ENCODE data around the gene TBXAS1.

Gene TBXAS1

DNA sequence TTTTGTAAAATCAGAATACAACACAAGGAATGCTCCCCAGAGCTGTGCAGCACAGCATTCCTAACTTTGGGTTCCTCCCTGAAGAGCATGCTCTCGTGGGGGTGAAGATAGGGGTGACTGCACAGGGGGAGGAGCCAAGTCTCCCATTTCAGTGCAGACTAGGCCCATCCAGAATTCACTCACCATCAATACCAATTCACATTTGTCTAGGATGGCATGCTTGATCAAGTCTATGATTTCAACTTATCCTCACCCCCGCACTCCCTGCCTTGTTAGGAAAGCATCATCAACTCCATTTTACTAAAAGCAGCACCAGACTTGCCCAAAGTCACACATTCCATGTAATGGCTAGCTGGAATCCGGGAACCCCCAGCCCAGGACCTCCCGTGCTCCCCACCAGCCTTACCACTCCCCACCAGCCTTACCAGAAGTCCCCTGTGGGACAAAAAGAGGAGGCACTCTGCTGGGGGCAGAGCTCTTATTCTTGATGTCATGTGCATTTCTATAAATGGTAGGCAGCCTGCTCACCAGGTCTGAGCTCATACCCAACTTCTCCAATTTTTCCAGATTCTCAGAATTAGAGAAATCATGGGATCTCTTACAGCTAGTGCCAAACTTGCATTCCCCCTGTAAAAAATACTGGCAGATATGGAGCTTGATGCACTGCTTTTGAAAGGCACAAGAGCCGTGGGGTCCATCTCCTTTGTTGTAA is 227.5 kb downstream of the TBXAS1 start:
- no peak for DNase-seq

DNA sequence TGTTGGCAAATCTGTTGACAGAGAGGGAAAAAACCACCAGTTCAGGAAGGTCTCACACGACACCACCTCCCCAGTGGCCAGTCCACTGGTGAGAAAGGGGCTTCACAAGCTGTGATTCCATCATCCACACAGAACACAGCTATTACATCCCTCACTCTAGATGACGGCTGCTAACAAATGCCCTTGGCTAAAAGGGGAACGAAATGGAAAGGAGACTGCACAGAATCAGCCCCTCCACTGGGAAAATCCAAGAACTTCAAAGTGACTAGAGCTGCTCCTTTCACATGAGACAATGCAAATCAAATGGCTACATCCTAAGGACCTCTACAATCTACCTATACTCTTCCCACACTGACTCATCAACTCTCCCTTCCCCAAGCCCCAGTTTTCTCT is 228.1 kb downstream of the TBXAS1 start:
- no peak for DNase-seq

DNA sequence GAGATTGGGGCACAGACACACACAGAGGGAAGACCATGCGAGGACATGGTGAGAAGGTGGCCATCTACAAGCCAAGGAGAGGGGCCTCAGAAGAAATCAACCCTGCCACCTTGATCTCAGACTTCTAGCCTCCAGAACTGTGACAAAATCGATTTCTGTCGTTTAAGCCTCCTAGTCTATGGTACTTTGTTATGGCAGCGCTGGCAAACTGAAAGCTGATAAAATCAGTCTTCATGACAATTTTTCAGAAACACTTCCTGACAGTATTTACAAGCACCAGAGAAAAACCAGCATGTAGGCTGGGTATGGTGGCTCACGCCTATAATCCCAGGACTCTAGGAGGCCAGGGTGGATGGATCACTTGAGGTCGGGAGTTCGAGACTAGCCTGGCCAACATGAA is 229.5 kb downstream of the TBXAS1 start:
- DNase-seq: no peak

DNA sequence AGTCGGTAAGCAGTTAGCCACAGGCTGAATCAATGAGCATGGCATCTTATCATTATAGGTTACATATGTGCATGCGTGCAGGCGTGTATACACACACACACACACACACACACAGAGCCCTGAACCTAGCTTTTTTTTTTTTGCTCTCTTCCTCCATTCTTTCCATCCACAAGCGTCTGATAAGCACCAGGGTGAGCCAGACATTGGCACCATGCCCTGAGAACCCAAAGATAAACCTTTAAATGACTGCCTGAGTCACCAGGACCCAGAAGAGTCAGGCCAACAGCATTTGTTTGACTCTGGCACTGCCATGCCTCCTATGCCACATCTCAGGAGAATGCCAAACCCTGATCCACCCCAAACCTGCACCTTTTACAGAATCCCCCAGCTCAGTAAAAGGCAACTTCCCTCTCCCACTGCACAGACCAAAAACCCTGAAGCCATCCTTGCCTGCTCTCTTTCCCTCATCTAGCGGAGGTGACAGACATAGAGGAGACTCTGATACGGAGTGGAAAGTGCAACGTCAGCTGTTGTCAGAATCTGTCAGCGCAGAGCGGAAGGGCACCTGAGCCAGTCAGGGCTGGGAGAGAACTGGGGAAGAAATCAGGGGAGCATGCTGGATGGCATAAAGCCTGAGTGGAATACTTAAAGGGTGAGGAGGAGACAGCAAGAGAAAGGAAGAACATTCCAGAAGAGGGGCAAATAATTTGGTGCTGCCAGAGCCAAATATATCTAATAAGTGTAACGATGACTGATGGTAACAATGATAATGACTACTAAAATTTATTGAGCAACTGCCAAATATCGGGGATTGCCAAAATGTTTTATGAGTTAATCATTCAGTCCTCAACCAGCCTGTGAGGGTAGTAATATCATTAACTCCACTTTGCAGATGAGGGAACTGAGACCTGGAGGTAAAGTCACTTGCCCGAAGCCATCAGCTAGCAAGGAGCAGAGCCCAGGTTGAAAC is 230.5 kb downstream of the TBXAS1 start:
- DNase-seq: peak; percentile 47

DNA sequence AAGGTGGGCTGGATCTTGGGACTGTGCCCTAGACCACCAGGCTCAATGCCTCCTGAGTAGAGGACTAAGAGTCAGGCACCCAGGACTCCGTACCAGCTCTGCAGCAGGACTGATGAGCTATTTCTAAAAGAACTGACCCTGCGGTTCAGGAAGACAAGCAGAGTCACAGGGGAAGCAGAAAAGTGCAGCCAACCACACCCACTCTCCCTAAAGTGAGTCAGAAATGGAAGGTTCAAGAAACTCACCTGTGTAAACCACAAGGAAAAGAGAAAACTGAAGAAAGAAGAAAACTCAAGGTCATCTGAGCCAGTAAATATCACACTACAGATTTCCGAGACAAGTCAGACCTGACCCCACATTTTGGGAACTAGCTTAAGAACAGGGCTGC is 231.2 kb downstream of the TBXAS1 start:
- DNase-seq: no peak

DNA sequence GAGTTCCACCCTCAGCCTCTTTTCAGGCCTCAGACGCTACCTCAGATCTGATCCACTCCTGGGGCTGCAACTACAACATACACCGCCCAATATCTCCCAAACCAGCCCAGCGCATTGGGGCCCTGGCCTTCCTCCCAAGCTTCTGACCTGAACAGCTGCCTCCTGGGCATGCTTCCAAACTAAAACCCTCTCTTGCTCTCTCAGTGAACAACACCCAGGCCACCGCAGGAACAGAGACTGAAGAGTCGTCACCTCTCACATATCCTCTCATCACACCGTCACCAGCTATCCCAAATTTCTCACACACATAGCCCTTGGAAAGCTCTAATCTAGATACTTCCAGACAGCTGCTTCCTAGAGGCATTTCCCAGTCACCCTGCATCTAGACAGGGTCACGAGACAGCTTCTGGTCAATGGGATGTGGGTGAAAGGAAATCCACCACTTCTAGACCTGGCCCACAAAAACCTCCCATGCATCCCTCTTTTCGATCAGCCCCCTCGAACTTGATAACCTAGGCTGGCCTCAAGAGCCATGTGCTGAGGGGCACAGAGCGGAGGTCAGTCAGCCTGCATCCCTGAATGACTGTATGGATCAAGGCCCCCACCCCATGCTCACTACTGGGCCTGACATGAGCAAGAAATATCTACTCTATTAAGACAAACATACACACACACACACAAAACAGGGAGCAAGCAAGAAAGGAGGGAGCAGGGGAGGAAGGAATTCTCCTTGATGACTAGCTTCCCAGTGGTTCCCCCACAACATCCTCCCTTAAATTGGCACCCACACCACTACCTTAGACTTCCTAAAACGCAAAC is 231.9 kb downstream of the TBXAS1 start:
- no peak for DNase-seq

DNA sequence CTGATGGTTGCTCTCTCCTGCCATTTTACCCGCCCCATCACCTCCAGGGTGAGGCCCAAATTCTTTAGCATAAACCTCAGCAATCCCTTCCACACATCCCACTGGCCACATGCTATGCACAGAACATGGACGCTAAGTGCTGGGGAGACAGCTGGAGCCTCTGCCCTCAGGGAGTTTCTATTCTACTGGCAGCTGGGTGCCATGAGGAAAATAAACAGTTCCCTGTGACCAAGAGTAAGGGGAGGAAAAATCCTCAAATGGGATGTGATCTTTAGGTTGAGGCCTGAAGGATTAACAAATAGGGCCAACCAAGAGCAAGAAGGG is 232.5 kb downstream of the TBXAS1 start:
- no peak for DNase-seq

DNA sequence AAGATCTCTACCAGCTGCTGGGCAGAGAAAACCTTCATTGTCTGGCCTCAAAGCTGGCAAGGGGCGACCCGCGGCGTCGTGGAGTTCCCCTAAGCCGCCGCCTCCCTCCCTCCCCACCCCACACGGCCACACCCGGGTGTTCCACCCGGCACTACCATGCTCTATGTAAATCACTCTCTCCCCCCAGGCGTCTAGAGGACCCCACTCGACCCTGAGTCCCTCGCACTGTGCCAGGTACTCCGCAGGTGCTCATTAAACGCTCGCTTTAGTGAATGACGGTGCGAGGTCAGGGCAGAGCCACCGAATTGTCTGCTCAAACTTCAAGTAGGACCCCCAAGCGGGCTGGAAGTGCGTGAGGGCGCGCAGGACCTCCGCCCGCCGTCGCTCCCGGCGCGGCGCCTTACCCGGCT is 233.1 kb downstream of the TBXAS1 start:
- peak; percentile 67 for DNase-seq

DNA sequence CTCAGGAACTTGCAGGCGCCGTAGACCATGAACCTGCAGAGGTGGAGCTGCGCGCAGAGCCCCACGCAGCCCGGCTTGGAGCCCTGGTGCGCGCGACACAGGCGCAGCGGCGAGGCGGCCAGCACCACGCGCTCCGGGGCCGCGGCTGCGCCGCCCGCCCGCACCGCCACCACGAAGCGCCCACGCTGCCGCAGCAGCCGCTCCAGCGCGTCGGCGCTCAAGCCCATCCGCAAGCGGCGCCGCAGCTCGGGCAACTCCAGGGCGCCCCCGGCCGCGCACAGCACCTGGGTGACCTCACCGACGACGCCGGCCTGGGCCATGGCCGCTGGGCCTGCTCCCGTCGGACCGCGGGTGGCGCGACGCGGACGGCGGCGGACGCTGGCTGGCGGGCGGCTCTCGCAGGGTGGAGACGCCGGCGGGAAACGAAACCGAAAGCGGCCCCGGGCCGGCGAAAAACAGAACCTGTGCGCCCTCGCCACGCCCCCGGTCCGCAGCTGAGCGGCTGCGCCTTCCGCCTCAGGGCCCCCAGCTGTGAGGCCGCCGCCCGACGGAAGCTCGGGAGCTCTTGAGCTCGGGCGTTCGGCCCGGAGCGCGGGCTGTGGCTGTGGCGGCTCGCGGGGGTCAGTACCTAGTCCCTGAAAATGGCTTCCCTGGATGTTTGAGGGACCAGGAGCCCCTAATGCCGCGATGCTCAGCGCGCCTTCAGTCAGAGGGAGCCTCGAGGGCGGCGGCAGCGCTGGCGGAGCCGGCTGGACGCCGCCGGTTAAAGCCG is 233.7 kb downstream of the TBXAS1 start, which contains the start of gene PARP12:
Gene PARP12, minus strand, starts transcription at position 424 of the 772 bp plus-strand sequence. Its CDS starts 104 bp downstream, at position 320.
- DNase-seq: peak; percentile 90

DNA sequence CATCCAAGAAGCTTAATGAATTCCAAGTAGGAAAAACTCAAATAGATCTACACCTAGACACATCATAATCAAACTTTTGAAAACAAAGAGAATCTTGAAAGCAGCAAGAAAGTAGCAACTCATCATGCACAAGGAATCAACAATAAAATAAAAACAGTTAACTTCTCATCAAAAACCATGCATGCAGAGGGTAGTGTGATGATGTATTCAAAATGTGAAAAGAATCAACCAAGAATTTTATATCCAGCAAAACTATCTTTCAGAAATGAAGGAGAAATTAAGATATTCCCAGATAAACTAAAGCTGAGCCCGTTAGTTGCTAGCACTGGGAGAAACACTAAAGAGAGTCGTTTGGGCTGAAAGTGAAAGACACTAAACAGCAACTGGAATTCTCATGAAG is 238.0 kb downstream of the TBXAS1 start:
- no peak for DNase-seq

DNA sequence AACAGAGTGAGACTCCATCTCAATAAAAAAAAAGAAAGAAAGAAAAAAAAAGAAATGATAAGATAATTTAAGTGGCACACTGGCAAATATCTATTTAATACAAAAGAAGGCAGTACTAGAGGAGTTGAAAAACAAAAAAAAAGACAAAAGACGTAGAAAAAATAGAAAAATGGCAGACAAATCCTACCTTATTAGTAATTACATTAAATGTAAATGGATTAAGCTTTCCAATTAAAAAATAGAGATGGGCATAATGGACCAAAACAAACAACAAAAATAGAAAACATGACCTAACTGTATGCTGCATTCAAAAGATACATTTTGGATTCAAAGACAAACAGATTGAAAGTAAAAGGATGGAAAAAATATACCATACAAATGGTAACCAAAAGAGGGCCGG is 239.0 kb downstream of the TBXAS1 start:
- no peak for DNase-seq

DNA sequence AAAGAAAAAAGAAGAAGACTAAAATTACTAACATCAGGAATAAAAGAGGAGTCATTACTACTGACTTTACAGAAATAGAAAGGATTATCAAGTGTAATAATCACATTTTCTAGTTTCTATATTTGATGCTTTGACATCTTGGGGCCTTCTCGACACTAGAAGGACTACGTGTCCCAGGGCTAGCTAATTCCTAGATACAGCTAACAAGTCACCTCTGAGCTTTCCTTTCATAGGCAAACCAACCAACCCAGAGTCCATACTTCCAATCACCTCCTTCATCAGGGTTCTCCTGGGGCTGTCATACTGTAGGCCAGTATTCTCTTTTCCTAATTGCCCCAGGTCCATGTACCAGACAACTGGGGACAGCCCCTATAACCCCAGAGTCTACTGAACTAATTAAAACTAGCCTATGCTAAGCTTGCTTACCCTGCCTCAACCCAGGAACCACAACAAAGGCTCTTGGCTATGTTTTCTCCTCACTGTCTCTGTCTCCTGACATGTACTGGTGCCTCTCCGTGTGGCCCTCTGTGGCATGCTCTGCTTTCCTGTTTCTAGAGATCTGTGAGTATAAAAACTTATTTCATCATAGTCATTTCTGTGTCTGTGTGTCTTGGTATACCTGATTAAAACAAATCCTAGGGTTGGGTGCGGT is 240.4 kb downstream of the TBXAS1 start:
- no peak for DNase-seq
